Neuronal stem cell (in vitro differentiated cells): Measurements from ENCODE around the gene AACS.

Experiments used
- DNase-seq: peaks from one replicate; pipeline ENCODE4 v3.0.0-alpha.2; 2013; ENCODE audit warnings: low spot score
- H2AFZ ChIP-seq: one replicate; pipeline ENCODE4 v1.6.1; 2013; ENCODE audit warnings: mild to moderate bottlenecking, low read length, inconsistent platforms
- H2AK5ac ChIP-seq: 2 replicates; pipeline ENCODE4 v1.6.1; 2013; ENCODE audit warnings: low read depth, mild to moderate bottlenecking, inconsistent platforms, low read length, moderate library complexity, mixed read lengths
- H2BK120ac ChIP-seq: 2 replicates; pipeline ENCODE4 v1.6.1; 2013; ENCODE audit warnings: low read depth, mild to moderate bottlenecking, inconsistent platforms, low read length, moderate library complexity, mixed read lengths
- H2BK12ac ChIP-seq: one replicate; pipeline ENCODE4 v1.6.1; 2013; ENCODE audit warnings: low read length, inconsistent platforms
- H2BK15ac ChIP-seq: 2 replicates; pipeline ENCODE4 v1.6.1; 2013; ENCODE audit warnings: mild to moderate bottlenecking, low read length, inconsistent platforms, mixed read lengths
- H2BK5ac ChIP-seq: one replicate; pipeline ENCODE4 v1.6.1; 2013; ENCODE audit warnings: inconsistent platforms, mild to moderate bottlenecking, low read length, moderate library complexity
- H3K14ac ChIP-seq: one replicate; pipeline ENCODE4 v1.6.1; 2013; ENCODE audit warnings: low read length, inconsistent platforms
- H3K18ac ChIP-seq: 2 replicates; pipeline ENCODE4 v1.6.1; 2013; ENCODE audit warnings: low read length, inconsistent platforms
- H3K23ac ChIP-seq: 2 replicates; pipeline ENCODE4 v1.6.1; 2013; ENCODE audit warnings: low read depth, mild to moderate bottlenecking, mixed read lengths, low read length, inconsistent platforms; ENCODE audit not compliant: poor library complexity
- H3K27ac ChIP-seq: replicated peaks from 3 replicates; pipeline ENCODE4 v1.5.1; 2013; ENCODE audit warnings: low read length, inconsistent platforms
- H3K27me3 ChIP-seq, 3 experiments: 2 replicates each; pipeline ENCODE4 v1.6.1; 2013; ENCODE audit warnings: low read length in 3 of 3, mild to moderate bottlenecking in 2 of 3, inconsistent platforms in 1 of 3, low read depth in 1 of 3, mixed read lengths in 1 of 3, moderate library complexity in 1 of 3; ENCODE audit not compliant: control insufficient read depth in 3 of 3, insufficient read depth in 3 of 3
- H3K36me3 ChIP-seq, 2 donors: replicated peaks in 1 of 2; 2 replicates each; pipeline ENCODE4 v1.6.1; 2013; ENCODE audit warnings: low read length in 2 of 2; ENCODE audit not compliant: control insufficient read depth in 2 of 2, insufficient read depth in 2 of 2
- H3K4ac ChIP-seq: 2 replicates; pipeline ENCODE4 v1.6.1; 2013; ENCODE audit warnings: inconsistent platforms, mild to moderate bottlenecking, low read length, moderate library complexity
- H3K4me1 ChIP-seq, 2 donors: 1 replicate in 1 of 2; 2 replicates in 1 of 2; pipeline ENCODE4 v1.6.1; 2013; ENCODE audit warnings: low read length in 2 of 2, low read depth in 1 of 2; ENCODE audit not compliant: control insufficient read depth in 2 of 2, insufficient read depth in 1 of 2
- H3K4me2 ChIP-seq: one replicate; pipeline ENCODE4 v1.6.1; 2013; ENCODE audit warnings: mild to moderate bottlenecking, low read length, inconsistent platforms; ENCODE audit not compliant: insufficient read depth, poor library complexity, severe bottlenecking
- H3K4me3 ChIP-seq, 2 donors: 2 replicates each; pipeline ENCODE4 v1.5.1; 2013; ENCODE audit warnings: low read length in 2 of 2, mild to moderate bottlenecking in 2 of 2, inconsistent platforms in 1 of 2, moderate library complexity in 1 of 2
- H3K79me1 ChIP-seq: one replicate; pipeline ENCODE4 v1.6.1; 2013; ENCODE audit warnings: low read depth, mild to moderate bottlenecking, inconsistent platforms, low read length, moderate library complexity
- H3K9ac ChIP-seq: one replicate; pipeline ENCODE4 v1.6.1; 2013; ENCODE audit warnings: mild to moderate bottlenecking, low read depth, low read length, inconsistent platforms; ENCODE audit not compliant: poor library complexity
- H3K9me3 ChIP-seq, 2 donors: replicated peaks in 1 of 2; 2 replicates each; pipeline versions ENCODE3 to v1.6.1; 2013; ENCODE audit warnings: low read length in 2 of 2, mild to moderate bottlenecking in 2 of 2, inconsistent platforms in 1 of 2, low read depth in 1 of 2, mixed read lengths in 1 of 2, moderate library complexity in 1 of 2; ENCODE audit not compliant: control insufficient read depth in 2 of 2, insufficient read depth in 1 of 2
- H4K8ac ChIP-seq: one replicate; pipeline ENCODE4 v1.6.1; 2013; ENCODE audit warnings: low read depth, mild to moderate bottlenecking, inconsistent platforms, low read length, moderate library complexity
- H4K91ac ChIP-seq: one replicate; pipeline ENCODE4 v1.6.1; 2013; ENCODE audit warnings: low read length, low read depth, mild to moderate bottlenecking, inconsistent platforms; ENCODE audit not compliant: poor library complexity
- WGBS, 2 donors: extraction: QIAGEN DNeasy Blood & Tissue Kit; methylation state at CpG; one replicate each; pipeline ENCODE4 v1.1.7; 2013; ENCODE audit warnings: missing lambda C conversion rate in 2 of 2, mixed read lengths in 1 of 2; ENCODE audit not compliant: insufficient read length in 2 of 2, insufficient replicate concordance in 1 of 2; ENCODE audit errors: extremely low coverage in 2 of 2; 5-methylcytosine and 5-hydroxymethylcytosine counted together

AACS gene

DNA sequence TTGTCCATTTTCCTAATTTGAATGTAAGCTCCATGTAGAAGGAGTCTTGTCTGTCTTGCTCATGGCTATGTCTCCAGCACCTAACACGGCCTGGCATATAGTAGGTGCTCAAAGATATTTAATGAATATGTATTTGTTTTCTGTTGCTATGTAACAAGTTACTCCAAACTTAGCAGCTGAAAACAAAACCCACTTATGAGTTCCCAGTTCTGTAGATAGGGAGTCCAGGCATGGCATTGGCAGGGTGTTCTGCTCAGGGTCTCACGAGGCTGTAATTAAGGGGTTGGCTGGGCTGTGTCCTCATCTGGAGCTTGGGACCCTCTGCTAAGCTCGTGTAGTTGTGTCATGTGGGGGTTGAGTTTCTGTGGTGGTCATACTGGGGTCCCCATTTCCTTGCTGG, 106.0 kb downstream of the AACS start:
- no peak overlapping the region for H3K9ac ChIP-seq
- H3K27me3 ChIP-seq: peaks cover 0 to 5% (median 0%) of the 10 kb centered on the region in 3 experiments
- H2BK120ac ChIP-seq: no peak overlapping the region
- H3K18ac ChIP-seq: no peak overlapping the region
- H3K23ac ChIP-seq: no peak overlapping the region
- H2AK5ac ChIP-seq: no peak overlapping the region
- no peak overlapping the region for H4K8ac ChIP-seq
- H3K79me1 ChIP-seq: no peaks in the 10 kb centered on the region
- no peak overlapping the region for H2BK12ac ChIP-seq
- no peaks in the 10 kb centered on the region for H3K9me3 ChIP-seq
- no peak overlapping the region for H3K4me3 ChIP-seq
- no peak overlapping the region for H3K4me2 ChIP-seq
- no peak overlapping the region for H3K27ac ChIP-seq
- no peak overlapping the region for H2BK15ac ChIP-seq
- no peak overlapping the region for H2BK5ac ChIP-seq
- no peak overlapping the region for H2AFZ ChIP-seq
- H3K36me3 ChIP-seq: no peaks in the 10 kb centered on the region
- H4K91ac ChIP-seq: no peak overlapping the region
- no peaks in the 10 kb centered on the region for H3K4me1 ChIP-seq
- H3K14ac ChIP-seq: no peak overlapping the region
- no peak overlapping the region for H3K4ac ChIP-seq
- no peak for DNase-seq
- no CpG with 5 or more reads among the region's 3 CpGs for WGBS, 2 donors

DNA sequence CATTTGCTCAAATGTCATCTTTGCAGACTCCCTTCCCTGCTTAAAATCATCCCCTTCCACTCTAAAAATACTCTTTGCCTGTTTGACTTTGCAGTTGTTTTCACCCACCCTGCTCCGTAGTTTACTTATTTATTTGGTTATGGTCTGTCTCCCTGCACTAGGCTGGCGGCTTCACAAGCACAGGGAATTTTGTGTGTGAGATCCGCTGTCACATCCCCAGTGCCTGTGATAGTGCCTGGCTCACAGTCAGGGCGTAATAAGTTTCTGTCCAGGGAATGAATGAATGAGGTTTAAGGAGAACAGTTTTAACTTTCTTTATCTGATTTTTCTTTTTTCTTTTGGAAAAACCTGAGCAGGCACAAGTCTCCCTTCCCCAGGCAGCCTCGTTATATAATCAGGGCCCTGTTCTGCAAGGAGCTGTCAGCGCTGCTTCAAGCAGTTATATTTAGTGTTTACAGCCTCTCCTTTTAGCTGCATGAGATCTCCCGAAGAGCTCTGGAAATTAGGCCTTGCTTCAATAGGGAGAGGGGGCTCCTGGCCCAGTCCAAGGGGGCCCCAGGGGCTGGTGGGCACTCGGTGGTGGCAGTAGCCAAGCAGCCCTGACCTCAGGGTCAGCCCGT, 107.1 kb downstream of the AACS start:
- H2BK5ac ChIP-seq: no peak overlapping the region
- no CpG with 5 or more reads among the region's 9 CpGs for WGBS, 2 donors
- no peaks in the 10 kb centered on the region for H3K36me3 ChIP-seq
- no peak overlapping the region for H3K27ac ChIP-seq
- H3K4me2 ChIP-seq: no peak overlapping the region
- no peak for DNase-seq
- no peak overlapping the region for H2BK120ac ChIP-seq
- H3K18ac ChIP-seq: peak overlapping the region; percentile 15
- no peak overlapping the region for H3K23ac ChIP-seq
- no peak overlapping the region for H4K91ac ChIP-seq
- H2AK5ac ChIP-seq: no peak overlapping the region
- H4K8ac ChIP-seq: no peak overlapping the region
- no peak overlapping the region for H3K9ac ChIP-seq
- H2AFZ ChIP-seq: no peak overlapping the region
- peaks cover 0 to 5% (median 0%) of the 10 kb centered on the region in 3 experiments for H3K27me3 ChIP-seq
- H3K4me1 ChIP-seq: no peaks in the 10 kb centered on the region
- no peak overlapping the region for H3K4ac ChIP-seq
- no peak overlapping the region for H3K4me3 ChIP-seq
- H3K79me1 ChIP-seq: no peaks in the 10 kb centered on the region
- H3K9me3 ChIP-seq: no peaks in the 10 kb centered on the region
- no peak overlapping the region for H2BK15ac ChIP-seq
- H2BK12ac ChIP-seq: no peak overlapping the region
- no peak overlapping the region for H3K14ac ChIP-seq

DNA sequence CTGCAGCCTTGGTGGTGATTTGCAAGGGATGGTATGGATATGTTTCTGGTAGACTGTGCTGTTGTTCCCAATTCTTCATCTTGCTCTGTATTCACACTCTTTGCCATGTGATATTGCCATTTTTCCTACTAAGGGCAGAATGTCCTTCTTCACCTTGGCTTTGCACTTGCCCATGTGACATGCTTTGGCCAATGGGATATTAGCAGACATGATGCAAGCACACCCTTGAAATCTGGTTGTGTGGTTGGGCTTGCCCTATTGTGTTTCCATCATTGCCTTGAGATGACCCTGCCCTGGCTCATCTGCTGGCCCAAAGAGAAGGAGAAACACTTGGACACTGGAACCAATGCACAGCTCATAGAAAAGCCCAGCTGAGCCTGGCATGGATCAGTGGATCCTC, 110.3 kb downstream of the AACS start:
- H3K27me3 ChIP-seq: peaks cover 0 to 5% (median 0%) of the 10 kb centered on the region in 3 experiments
- H3K9me3 ChIP-seq: peaks cover 0 to 2% of the 10 kb centered on the region in 2 donors
- no peak overlapping the region for H3K14ac ChIP-seq
- H3K18ac ChIP-seq: no peak overlapping the region
- H2BK15ac ChIP-seq: no peak overlapping the region
- no peak overlapping the region for H2AFZ ChIP-seq
- H4K91ac ChIP-seq: no peak overlapping the region
- H3K79me1 ChIP-seq: no peaks in the 10 kb centered on the region
- no peak overlapping the region for H3K27ac ChIP-seq
- no peak overlapping the region for H3K4ac ChIP-seq
- H2BK12ac ChIP-seq: no peak overlapping the region
- H2AK5ac ChIP-seq: no peak overlapping the region
- no peak for DNase-seq
- no peak overlapping the region for H3K9ac ChIP-seq
- H2BK5ac ChIP-seq: no peak overlapping the region
- no peak overlapping the region for H2BK120ac ChIP-seq
- H3K23ac ChIP-seq: no peak overlapping the region
- H3K4me1 ChIP-seq: no peaks in the 10 kb centered on the region
- H3K4me2 ChIP-seq: no peak overlapping the region
- H4K8ac ChIP-seq: no peak overlapping the region
- no peaks in the 10 kb centered on the region for H3K36me3 ChIP-seq
- no peak overlapping the region for H3K4me3 ChIP-seq

DNA sequence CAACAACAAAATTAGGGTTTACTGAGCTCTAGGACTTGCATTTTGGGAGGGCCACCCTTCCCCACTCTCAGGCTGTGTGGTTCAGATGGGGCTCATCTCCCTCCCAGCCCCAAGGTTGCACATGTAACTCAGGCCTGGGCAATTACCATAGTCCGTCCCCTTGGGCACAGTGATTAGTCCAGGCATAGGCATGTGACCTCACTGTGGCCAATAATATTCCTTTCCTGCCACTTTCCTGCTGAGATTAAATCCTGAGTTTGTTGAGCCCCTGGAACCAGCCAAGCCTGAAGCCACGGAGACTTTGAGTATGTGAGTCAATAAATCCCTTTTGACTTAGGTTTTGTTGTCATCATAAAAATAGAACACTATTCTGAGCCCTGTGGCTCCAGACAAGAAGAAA, 113.0 kb downstream of the AACS start:
- Histone ChIP-seq H2BK15ac (no peak overlapping the region), H3K27ac (no peak overlapping the region), H3K4me2 (no peak overlapping the region), H3K4ac (no peak overlapping the region), H3K9me3 (peaks cover 0 to 2% of the 10 kb centered on the region in 2 donors), H2BK12ac (no peak overlapping the region), H2BK5ac (no peak overlapping the region), H3K36me3 (no peaks in the 10 kb centered on the region), H3K23ac (no peak overlapping the region), H3K79me1 (no peaks in the 10 kb centered on the region), H4K8ac (no peak overlapping the region), H2AFZ (no peak overlapping the region), H3K4me3 (no peak overlapping the region), H2AK5ac (no peak overlapping the region), H3K18ac (no peak overlapping the region), H4K91ac (no peak overlapping the region), H2BK120ac (no peak overlapping the region), H3K27me3 (peaks cover 0 to under 1% (median 0%) of the 10 kb centered on the region in 3 experiments), H3K9ac (no peak overlapping the region), H3K14ac (no peak overlapping the region), H3K4me1 (no peaks in the 10 kb centered on the region)
- WGBS, 2 donors: no CpG with 5 or more reads among the region's 2 CpGs
- no peak for DNase-seq
